Peyer's patch (tissue), 4 donors: ENCODE results near the gene QRFP. TPM values are rescaled to one million over a fixed set of nuclear protein-coding genes. Genes with fewer than 3 reads are reported as not detected.

Experiments
- DNase-seq, 3 donors: peaks; one replicate each; pipeline ENCODE4 v3.0.0-alpha.2; 2017 to 2019
- H3K27ac ChIP-seq, 4 donors: fragments of 200-600 bp; sonication (generic); one replicate each; pipeline ENCODE4 v1.5.1; 2016 to 2019
- H3K27me3 ChIP-seq, 2 donors: fragments of 200-600 bp; sonication (generic); one replicate each; pipeline ENCODE4 v1.5.1; 2019
- H3K36me3 ChIP-seq, 3 donors: fragments of 200-600 bp; sonication (generic); one replicate each; pipeline ENCODE4 v1.5.1; 2016 to 2019
- H3K4me1 ChIP-seq, 4 donors: fragments of 200-600 bp; sonication (generic); one replicate each; pipeline ENCODE4 v1.5.1; 2016 to 2019
- H3K4me3 ChIP-seq, 4 donors: fragments of 200-600 bp; sonication (generic); 1 replicate in 3 of 4; 2 replicates in 1 of 4; pipeline ENCODE4 v1.5.1; 2016 to 2019; ENCODE audit warnings: mild to moderate bottlenecking in 1 of 4
- H3K9me3 ChIP-seq, 4 donors: fragments of 200-600 bp; sonication (generic); one replicate each; pipeline ENCODE4 v1.5.1; 2016 to 2019; ENCODE audit warnings: mild to moderate bottlenecking in 1 of 4
- POLR2A ChIP-seq, 2 donors: fragments of 450-650 bp; IDR thresholded peaks; one replicate each; pipeline ENCODE4 v1.5.1; 2017; ENCODE audit warnings: antibody characterized with exemption in 2 of 2, mild to moderate bottlenecking in 2 of 2, moderate library complexity in 2 of 2
- total RNA-seq, 4 donors: library from RNA; depleted of rRNA; stranded (reverse); fragments of >200 nt; gene quantifications; one replicate each; pipeline ENCODE4 v1.1.0, GENCODE V29; 2016
- TF ChIP-seq, protein P1 (sequence below), 6 experiments: fragments of 450-650 bp in 4 of 6; fragments of 200-600 bp in 2 of 6; sonication (generic) in 1 of 6; IDR thresholded peaks; one replicate each; pipeline ENCODE4 v1.5.1; 2017 to 2019; ENCODE audit warnings: antibody characterized with exemption in 6 of 6, mild to moderate bottlenecking in 3 of 6, moderate library complexity in 1 of 6

The QRFP gene
- total RNA-seq, 4 donors from 2014 or later = not detected

DNA sequence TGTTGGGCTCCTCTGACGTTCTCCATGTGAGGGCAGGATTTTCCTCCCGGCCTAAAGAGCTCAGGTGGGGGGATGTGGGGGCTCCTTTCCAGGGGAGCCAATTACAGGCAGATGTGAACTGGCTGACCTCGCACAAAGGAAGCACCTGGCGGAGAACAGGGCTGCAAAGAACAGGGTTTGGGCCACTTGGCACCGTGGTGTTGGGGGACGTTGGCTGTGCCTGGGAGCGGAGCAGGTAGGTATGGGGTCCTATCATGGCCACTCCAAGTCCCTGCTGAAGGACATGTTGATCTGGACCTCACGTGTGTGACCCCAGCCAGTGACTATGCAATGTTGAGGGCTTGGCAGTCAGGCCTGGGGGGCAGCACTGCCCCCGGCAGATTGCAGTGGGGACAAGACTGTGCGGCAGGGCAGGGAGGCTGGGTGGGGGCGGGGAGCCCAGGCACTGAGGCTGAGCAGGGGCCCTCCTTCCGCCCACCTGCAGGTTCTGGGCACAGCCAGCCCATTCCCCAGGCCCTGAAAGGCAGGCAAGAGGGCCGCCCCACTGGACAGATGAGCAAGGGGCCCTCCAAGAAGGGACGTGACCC lies 23.0 kb upstream of the QRFP start:
- Histone ChIP-seq H3K4me3 (no peak overlapping the region), H3K4me1 (no peaks in the 10 kb centered on the region), H3K27me3 (no peaks in the 10 kb centered on the region), H3K36me3 (no peaks in the 10 kb centered on the region), H3K27ac (no peak overlapping the region), H3K9me3 (no peaks in the 10 kb centered on the region)
- DNase-seq = no peak
- TF ChIP-seq, protein P1, sequence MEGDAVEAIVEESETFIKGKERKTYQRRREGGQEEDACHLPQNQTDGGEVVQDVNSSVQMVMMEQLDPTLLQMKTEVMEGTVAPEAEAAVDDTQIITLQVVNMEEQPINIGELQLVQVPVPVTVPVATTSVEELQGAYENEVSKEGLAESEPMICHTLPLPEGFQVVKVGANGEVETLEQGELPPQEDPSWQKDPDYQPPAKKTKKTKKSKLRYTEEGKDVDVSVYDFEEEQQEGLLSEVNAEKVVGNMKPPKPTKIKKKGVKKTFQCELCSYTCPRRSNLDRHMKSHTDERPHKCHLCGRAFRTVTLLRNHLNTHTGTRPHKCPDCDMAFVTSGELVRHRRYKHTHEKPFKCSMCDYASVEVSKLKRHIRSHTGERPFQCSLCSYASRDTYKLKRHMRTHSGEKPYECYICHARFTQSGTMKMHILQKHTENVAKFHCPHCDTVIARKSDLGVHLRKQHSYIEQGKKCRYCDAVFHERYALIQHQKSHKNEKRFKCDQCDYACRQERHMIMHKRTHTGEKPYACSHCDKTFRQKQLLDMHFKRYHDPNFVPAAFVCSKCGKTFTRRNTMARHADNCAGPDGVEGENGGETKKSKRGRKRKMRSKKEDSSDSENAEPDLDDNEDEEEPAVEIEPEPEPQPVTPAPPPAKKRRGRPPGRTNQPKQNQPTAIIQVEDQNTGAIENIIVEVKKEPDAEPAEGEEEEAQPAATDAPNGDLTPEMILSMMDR (IDR thresholded peaks at IDR 0.05) = no peak
- TF ChIP-seq POLR2A (IDR thresholded peaks at IDR 0.05) = no peak

- Histone ChIP-seq H3K4me3 (no peak overlapping the region), H3K27ac (no peak overlapping the region), H3K4me1 (no peaks in the 10 kb centered on the region), H3K27me3 (no peaks in the 10 kb centered on the region), H3K9me3 (no peaks in the 10 kb centered on the region), H3K36me3 (no peaks in the 10 kb centered on the region)
- no peak for DNase-seq
- TF ChIP-seq, protein P1 (IDR thresholded peaks at IDR 0.05) = no peak
- no peak for TF ChIP-seq POLR2A (IDR thresholded peaks at IDR 0.05)
These were observed 22.4 kb upstream of the QRFP start for GRCh38 chr9:130918826-130919558.

GRCh38 chr9:130918101-130918825 lies 21.7 kb upstream of the QRFP start:
- no peaks in the 10 kb centered on the region for H3K27me3 ChIP-seq
- TF ChIP-seq POLR2A (IDR thresholded peaks at IDR 0.05) = no peak
- TF ChIP-seq, protein P1 (IDR thresholded peaks at IDR 0.05) = no peak
- no peaks in the 10 kb centered on the region for H3K36me3 ChIP-seq
- no peak overlapping the region for H3K4me3 ChIP-seq
- no peak overlapping the region for H3K27ac ChIP-seq
- no peaks in the 10 kb centered on the region for H3K9me3 ChIP-seq
- no peaks in the 10 kb centered on the region for H3K4me1 ChIP-seq
- DNase-seq = no peak

DNA sequence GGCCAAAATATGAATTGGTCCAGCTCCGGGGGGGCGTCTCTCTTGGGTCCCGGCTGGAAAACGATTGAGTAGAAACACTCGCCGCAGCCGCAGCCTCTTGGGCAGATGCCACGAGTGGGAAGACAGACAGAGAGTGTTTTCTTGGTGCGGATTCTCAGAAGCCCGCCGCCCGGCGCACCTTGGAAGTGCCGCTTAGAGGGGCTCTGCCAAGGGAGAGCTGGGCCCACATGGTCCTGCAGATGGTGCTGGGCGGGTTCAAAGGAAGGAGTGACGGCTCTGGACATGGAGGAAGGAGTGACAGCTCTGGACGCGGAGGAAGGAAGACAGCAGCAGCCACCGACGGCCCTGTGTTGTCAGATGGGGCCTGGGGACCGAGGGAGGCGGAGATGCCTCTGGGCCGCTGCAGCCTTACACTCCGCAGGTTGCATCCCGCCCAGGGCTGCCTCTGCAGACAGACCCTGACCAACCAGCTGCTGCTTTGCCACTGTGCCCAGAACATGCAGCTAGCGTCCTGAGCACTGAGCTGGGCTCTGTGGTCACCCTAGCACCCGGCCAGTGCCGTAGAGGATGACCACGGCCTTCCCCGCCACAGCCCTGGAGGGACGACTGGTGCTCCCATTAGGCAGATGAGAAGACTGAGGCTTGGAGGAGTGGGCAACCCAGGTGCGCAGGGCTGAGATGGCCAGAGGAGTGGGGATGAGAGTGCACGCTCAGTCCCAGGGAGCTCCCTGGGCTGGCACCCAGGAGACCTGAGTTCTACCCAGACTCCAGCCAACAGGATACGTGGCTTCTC lies 20.8 kb upstream of the QRFP start:
- no peak for TF ChIP-seq POLR2A (IDR thresholded peaks at IDR 0.05)
- TF ChIP-seq, protein P1 (IDR thresholded peaks at IDR 0.05) = no peak
- Histone ChIP-seq H3K27me3 (no peaks in the 10 kb centered on the region), H3K9me3 (no peaks in the 10 kb centered on the region), H3K4me3 (no peak overlapping the region), H3K4me1 (no peaks in the 10 kb centered on the region), H3K27ac (no peak overlapping the region), H3K36me3 (no peaks in the 10 kb centered on the region)
- no peak for DNase-seq

DNA sequence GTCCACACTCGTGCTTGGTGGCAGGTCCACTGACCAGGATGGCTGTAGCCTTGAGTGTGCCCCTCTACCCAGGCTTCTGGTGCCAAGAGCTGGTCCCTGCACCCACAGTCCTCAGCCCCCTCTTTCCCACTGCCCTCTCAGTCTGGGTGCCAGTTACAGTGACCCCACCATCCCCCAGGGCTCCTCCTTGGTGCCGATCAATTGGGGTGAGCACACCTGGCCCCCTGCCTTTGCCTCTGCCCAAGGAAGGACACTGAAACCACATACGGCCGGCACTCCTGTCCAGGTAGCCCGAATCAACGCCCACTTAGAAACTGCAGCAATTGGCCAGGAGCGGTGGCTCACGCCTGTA lies 18.5 kb upstream of the QRFP start:
- Histone ChIP-seq H3K36me3 (no peaks in the 10 kb centered on the region), H3K4me1 (no peaks in the 10 kb centered on the region), H3K9me3 (no peaks in the 10 kb centered on the region), H3K27ac (no peak overlapping the region), H3K4me3 (no peak overlapping the region), H3K27me3 (no peaks in the 10 kb centered on the region)
- no peak for TF ChIP-seq POLR2A (IDR thresholded peaks at IDR 0.05)
- TF ChIP-seq, protein P1 (IDR thresholded peaks at IDR 0.05) = no peak
- DNase-seq = no peak
